Effector memory CD8-positive, alpha-beta T cell (primary cell): ENCODE results near the gene PDLIM5.

Experiments
- ATAC-seq: fragments of 150-1000 bp; cut with Tn5 transposase; replicated peaks from 2 replicates; pipeline ENCODE4 v1.10.0; 2021; ENCODE audit warnings: mild to moderate bottlenecking, moderate library complexity
- DNase-seq, 3 experiments: peaks; one replicate each; pipeline ENCODE4 v3.0.0; 2021
- H3K27ac Mint-ChIP-seq, 2 donors: one replicate each; pipeline ENCODE4 v1.8.0; 2022; ENCODE audit warnings: mild to moderate bottlenecking in 2 of 2, mixed read lengths in 2 of 2, moderate library complexity in 2 of 2
- H3K27me3 Mint-ChIP-seq, 2 donors: one replicate each; pipeline ENCODE4 v1.8.0; 2022; ENCODE audit warnings: mixed read lengths in 2 of 2
- H3K36me3 Mint-ChIP-seq: one replicate; pipeline ENCODE4 v1.8.0; 2022; ENCODE audit warnings: mild to moderate bottlenecking, moderate library complexity, mixed read lengths; ENCODE audit not compliant: insufficient read depth
- H3K4me1 Mint-ChIP-seq, 2 donors: one replicate each; pipeline ENCODE4 v1.8.0; 2022; ENCODE audit warnings: low read depth in 2 of 2, mixed read lengths in 2 of 2
- H3K4me3 Mint-ChIP-seq, 2 donors: one replicate each; pipeline ENCODE4 v1.8.0; 2022; ENCODE audit warnings: mild to moderate bottlenecking in 2 of 2, mixed read lengths in 2 of 2, moderate library complexity in 2 of 2
- H3K9me3 Mint-ChIP-seq, 2 donors: one replicate each; pipeline ENCODE4 v1.8.0; 2022; ENCODE audit warnings: mixed read lengths in 2 of 2

The PDLIM5 gene

GRCh38 chr4:94714365-94715160 is 262.8 kb downstream of the PDLIM5 start:
- H3K27ac Mint-ChIP-seq, result no peak overlapping the region
- H3K9me3 Mint-ChIP-seq, result no peaks in the 10 kb centered on the region
- H3K27me3 Mint-ChIP-seq, result peaks cover 0 to 9% of the 10 kb centered on the region in 2 donors
- peaks cover 6% of the 10 kb centered on the region for H3K36me3 Mint-ChIP-seq
- DNase-seq (no peak), ATAC-seq (no peak)
- no peaks in the 10 kb centered on the region for H3K4me1 Mint-ChIP-seq
- no peak overlapping the region for H3K4me3 Mint-ChIP-seq

GRCh38 chr4:94715726-94716125 is 264.0 kb downstream of the PDLIM5 start:
- DNase-seq (no peak), ATAC-seq (no peak)
- Mint-ChIP-seq H3K27me3 (peaks cover 0 to 9% of the 10 kb centered on the region in 2 donors), H3K9me3 (no peaks in the 10 kb centered on the region), H3K4me1 (no peaks in the 10 kb centered on the region), H3K36me3 (peaks cover 6% of the 10 kb centered on the region), H3K4me3 (no peak overlapping the region), H3K27ac (no peak overlapping the region)
